ENCODE measurements around the gene XYLT1.

The XYLT1 gene

GRCh38 chr16:17067882-17068281 lies 402.9 kb downstream of the XYLT1 start:
- no peak overlapping the region for H3K4me3 ChIP-seq (replicated peaks; ENCODE audit: low read depth, low read length)
- no peak for DNase-seq (ENCODE audit: extremely low read depth, low read depth)
- no peak for TF ChIP-seq CTCF (IDR thresholded peaks at IDR 0.05; ENCODE audit: low read depth, low read length, missing control alignments)

- no peak overlapping the region for H3K4me3 ChIP-seq (replicated peaks; ENCODE audit: low read depth, low read length)
- TF ChIP-seq CTCF (IDR thresholded peaks at IDR 0.05; ENCODE audit: low read depth, low read length, missing control alignments): no peak
- no peak for DNase-seq (ENCODE audit: extremely low read depth, low read depth)
Observed at GRCh38 chr16:17063201-17064139, 407.3 kb downstream of the XYLT1 start.

GRCh38 chr16:17062676-17063075 lies 408.1 kb downstream of the XYLT1 start:
- no peak overlapping the region for H3K4me3 ChIP-seq (replicated peaks; ENCODE audit: low read depth, low read length)
- DNase-seq (ENCODE audit: extremely low read depth, low read depth): no peak
- TF ChIP-seq CTCF (IDR thresholded peaks at IDR 0.05; ENCODE audit: low read depth, low read length, missing control alignments): no peak

GRCh38 chr16:17061326-17061725 lies 409.4 kb downstream of the XYLT1 start:
- no peak overlapping the region for H3K4me3 ChIP-seq (replicated peaks; ENCODE audit: low read depth, low read length)
- no peak for DNase-seq (ENCODE audit: extremely low read depth, low read depth)
- no peak for TF ChIP-seq CTCF (IDR thresholded peaks at IDR 0.05; ENCODE audit: low read depth, low read length, missing control alignments)

GRCh38 chr16:17058471-17058870 lies 412.3 kb downstream of the XYLT1 start:
- DNase-seq (ENCODE audit: extremely low read depth, low read depth): no peak
- no peak for TF ChIP-seq CTCF (IDR thresholded peaks at IDR 0.05; ENCODE audit: low read depth, low read length, missing control alignments)

GRCh38 chr16:17056666-17057065 lies 414.1 kb downstream of the XYLT1 start:
- no peak for TF ChIP-seq CTCF (IDR thresholded peaks at IDR 0.05; ENCODE audit: low read depth, low read length, missing control alignments)

More at GRCh38 chr16:17058471-17058870, 412.3 kb downstream of the XYLT1 start:
- no peak overlapping the region for H3K4me3 ChIP-seq (replicated peaks; ENCODE audit: low read depth, low read length)

More at GRCh38 chr16:17056666-17057065, 414.1 kb downstream of the XYLT1 start:
- no peak overlapping the region for H3K4me3 ChIP-seq (replicated peaks; ENCODE audit: low read depth, low read length)
- DNase-seq (ENCODE audit: extremely low read depth, low read depth): no peak
